Measurements from ENCODE around the gene SYNPO2.

SYNPO2 gene

GRCh38 chr4:118941799-118942198, 53.1 kb downstream of the SYNPO2 start:
- DNase-seq = peak; percentile 47
- Histone ChIP-seq H2BK120ac (ENCODE audit: low read depth, low read length) (peak overlapping the region; percentile 57), H3K23ac (ENCODE audit: low read length in 2 of 2) (no peak overlapping the region), H3K4me2 (ENCODE audit: low read length, poor library complexity, severe bottlenecking) (no peak overlapping the region), H4K8ac (ENCODE audit: low read length) (peak overlapping the region; percentile 59), H4K91ac (ENCODE audit: low read length) (no peak overlapping the region), H3K4ac (ENCODE audit: low read depth in 1 of 2, low read length in 2 of 2) (no peak overlapping the region), H2BK12ac (ENCODE audit: low read length in 2 of 2) (no peak overlapping the region), H3K4me3 (ENCODE audit: insufficient read depth in 1 of 2, low read depth in 1 of 2, low read length in 2 of 2) (peak overlapping the region in 1 of 2 experiments; percentile 18), H3K27me3 (ENCODE audit: control insufficient read depth in 1 of 2, insufficient read depth in 1 of 2, low read length in 2 of 2) (no peaks in the 10 kb centered on the region), H3K9ac (ENCODE audit: low read length) (no peak overlapping the region), H2BK15ac (ENCODE audit: low read depth, poor library complexity, severe bottlenecking) (no peak overlapping the region), H3K18ac (ENCODE audit: low read depth in 1 of 2, low read length in 2 of 2) (peak overlapping the region in 1 of 2 experiments; percentile 14), H3K36me3 (ENCODE audit: control insufficient read depth in 1 of 2, insufficient read depth in 2 of 2, low read depth in 1 of 2, low read length in 2 of 2) (no peaks in the 10 kb centered on the region), H3K14ac (ENCODE audit: low read length in 2 of 2) (no peak overlapping the region), H3K79me1 (replicated peaks; ENCODE audit: low read length, poor library complexity, severe bottlenecking) (no peaks in the 10 kb centered on the region), H2AK5ac (ENCODE audit: low read length, severe bottlenecking) (no peak overlapping the region), H2BK5ac (ENCODE audit: low read depth, low read length, poor library complexity, severe bottlenecking) (no peak overlapping the region), H3K9me3 (ENCODE audit: control insufficient read depth, low read length) (no peaks in the 10 kb centered on the region), H3K27ac (ENCODE audit: low read length, poor library complexity, severe bottlenecking) (no peak overlapping the region), H2AFZ (ENCODE audit: low read depth, low read length) (no peak overlapping the region), H3K4me1 (ENCODE audit: control insufficient read depth, insufficient read depth, low read depth, low read length) (peaks cover 2% of the 10 kb centered on the region)
- 68% methylated on average over 5 of the region's 6 CpGs for WGBS

- H3K79me1 ChIP-seq (replicated peaks; ENCODE audit: low read length, poor library complexity, severe bottlenecking) = no peaks in the 10 kb centered on the region
- H3K4me2 ChIP-seq (ENCODE audit: low read length, poor library complexity, severe bottlenecking) = no peak overlapping the region
- H2AFZ ChIP-seq (ENCODE audit: low read depth, low read length) = no peak overlapping the region
- H3K4ac ChIP-seq (ENCODE audit: low read depth in 1 of 2, low read length in 2 of 2) = no peak overlapping the region
- H2BK12ac ChIP-seq (ENCODE audit: low read length in 2 of 2) = no peak overlapping the region
- no peak overlapping the region for H3K9ac ChIP-seq (ENCODE audit: low read length)
- H2BK15ac ChIP-seq (ENCODE audit: low read depth, poor library complexity, severe bottlenecking) = no peak overlapping the region
- no peak overlapping the region for H3K14ac ChIP-seq (ENCODE audit: low read length in 2 of 2)
- H3K18ac ChIP-seq (ENCODE audit: low read depth in 1 of 2, low read length in 2 of 2) = peak overlapping the region in 1 of 2 experiments; percentile 48
- H2AK5ac ChIP-seq (ENCODE audit: low read length, severe bottlenecking) = no peak overlapping the region
- no peak overlapping the region for H3K23ac ChIP-seq (ENCODE audit: low read length in 2 of 2)
- H3K27me3 ChIP-seq (ENCODE audit: control insufficient read depth in 1 of 2, insufficient read depth in 1 of 2, low read length in 2 of 2) = no peaks in the 10 kb centered on the region
- H3K4me3 ChIP-seq (ENCODE audit: insufficient read depth in 1 of 2, low read depth in 1 of 2, low read length in 2 of 2) = no peak overlapping the region
- H3K9me3 ChIP-seq (ENCODE audit: control insufficient read depth, low read length) = no peaks in the 10 kb centered on the region
- no peak overlapping the region for H2BK120ac ChIP-seq (ENCODE audit: low read depth, low read length)
- peak; percentile 64 for DNase-seq
- WGBS = 100% methylated on average over 1 of the region's 1 CpG
- no peak overlapping the region for H4K8ac ChIP-seq (ENCODE audit: low read length)
- H4K91ac ChIP-seq (ENCODE audit: low read length) = no peak overlapping the region
- H3K36me3 ChIP-seq (ENCODE audit: control insufficient read depth in 1 of 2, insufficient read depth in 2 of 2, low read depth in 1 of 2, low read length in 2 of 2) = no peaks in the 10 kb centered on the region
- peaks cover 2% of the 10 kb centered on the region for H3K4me1 ChIP-seq (ENCODE audit: control insufficient read depth, insufficient read depth, low read depth, low read length)
- no peak overlapping the region for H2BK5ac ChIP-seq (ENCODE audit: low read depth, low read length, poor library complexity, severe bottlenecking)
- H3K27ac ChIP-seq (ENCODE audit: low read length, poor library complexity, severe bottlenecking) = no peak overlapping the region
These were observed 53.8 kb downstream of the SYNPO2 start for GRCh38 chr4:118942465-118942864.

- Histone ChIP-seq H4K91ac (ENCODE audit: low read length) (no peak overlapping the region), H3K9ac (ENCODE audit: low read length) (no peak overlapping the region), H3K79me1 (replicated peaks; ENCODE audit: low read length, poor library complexity, severe bottlenecking) (no peaks in the 10 kb centered on the region), H4K8ac (ENCODE audit: low read length) (no peak overlapping the region), H3K9me3 (ENCODE audit: control insufficient read depth, low read length) (no peaks in the 10 kb centered on the region), H3K4ac (ENCODE audit: low read depth in 1 of 2, low read length in 2 of 2) (no peak overlapping the region), H2BK5ac (ENCODE audit: low read depth, low read length, poor library complexity, severe bottlenecking) (no peak overlapping the region), H2AFZ (ENCODE audit: low read depth, low read length) (no peak overlapping the region), H3K23ac (ENCODE audit: low read length in 2 of 2) (no peak overlapping the region), H3K14ac (ENCODE audit: low read length in 2 of 2) (no peak overlapping the region), H2BK15ac (ENCODE audit: low read depth, poor library complexity, severe bottlenecking) (no peak overlapping the region), H3K4me2 (ENCODE audit: low read length, poor library complexity, severe bottlenecking) (no peak overlapping the region), H3K4me1 (ENCODE audit: control insufficient read depth, insufficient read depth, low read depth, low read length) (no peaks in the 10 kb centered on the region), H2AK5ac (ENCODE audit: low read length, severe bottlenecking) (no peak overlapping the region), H3K27ac (ENCODE audit: low read length, poor library complexity, severe bottlenecking) (no peak overlapping the region), H3K18ac (ENCODE audit: low read depth in 1 of 2, low read length in 2 of 2) (no peak overlapping the region), H2BK12ac (ENCODE audit: low read length in 2 of 2) (no peak overlapping the region), H3K27me3 (ENCODE audit: control insufficient read depth in 1 of 2, insufficient read depth in 1 of 2, low read length in 2 of 2) (no peaks in the 10 kb centered on the region), H3K4me3 (ENCODE audit: insufficient read depth in 1 of 2, low read depth in 1 of 2, low read length in 2 of 2) (no peak overlapping the region), H2BK120ac (ENCODE audit: low read depth, low read length) (no peak overlapping the region), H3K36me3 (ENCODE audit: control insufficient read depth in 1 of 2, insufficient read depth in 2 of 2, low read depth in 1 of 2, low read length in 2 of 2) (no peaks in the 10 kb centered on the region)
- 77% methylated on average over 2 of the region's 2 CpGs for WGBS
- DNase-seq = no peak
These were observed 58.4 kb downstream of the SYNPO2 start for GRCh38 chr4:118947095-118947494.

- 38% methylated on average over 1 of the region's 3 CpGs for WGBS
- H2AFZ ChIP-seq (ENCODE audit: low read depth, low read length) = no peak overlapping the region
These were observed 60.0 kb downstream of the SYNPO2 start for GRCh38 chr4:118948545-118949144.

More at GRCh38 chr4:118948545-118949144, 60.0 kb downstream of the SYNPO2 start:
- no peak overlapping the region for H3K4me3 ChIP-seq (ENCODE audit: insufficient read depth in 1 of 2, low read depth in 1 of 2, low read length in 2 of 2)
- H2AK5ac ChIP-seq (ENCODE audit: low read length, severe bottlenecking) = no peak overlapping the region
- no peak overlapping the region for H2BK5ac ChIP-seq (ENCODE audit: low read depth, low read length, poor library complexity, severe bottlenecking)
- no peaks in the 10 kb centered on the region for H3K36me3 ChIP-seq (ENCODE audit: control insufficient read depth in 1 of 2, insufficient read depth in 2 of 2, low read depth in 1 of 2, low read length in 2 of 2)
- H4K8ac ChIP-seq (ENCODE audit: low read length) = no peak overlapping the region
- H2BK12ac ChIP-seq (ENCODE audit: low read length in 2 of 2) = no peak overlapping the region
- H3K27ac ChIP-seq (ENCODE audit: low read length, poor library complexity, severe bottlenecking) = no peak overlapping the region
- no peak overlapping the region for H2BK15ac ChIP-seq (ENCODE audit: low read depth, poor library complexity, severe bottlenecking)
- no peak overlapping the region for H3K4me2 ChIP-seq (ENCODE audit: low read length, poor library complexity, severe bottlenecking)
- no peaks in the 10 kb centered on the region for H3K27me3 ChIP-seq (ENCODE audit: control insufficient read depth in 1 of 2, insufficient read depth in 1 of 2, low read length in 2 of 2)
- no peak overlapping the region for H3K4ac ChIP-seq (ENCODE audit: low read depth in 1 of 2, low read length in 2 of 2)
- no peak for DNase-seq
- no peak overlapping the region for H3K18ac ChIP-seq (ENCODE audit: low read depth in 1 of 2, low read length in 2 of 2)
- H3K9ac ChIP-seq (ENCODE audit: low read length) = no peak overlapping the region
- no peak overlapping the region for H4K91ac ChIP-seq (ENCODE audit: low read length)
- H3K14ac ChIP-seq (ENCODE audit: low read length in 2 of 2) = no peak overlapping the region
- no peaks in the 10 kb centered on the region for H3K9me3 ChIP-seq (ENCODE audit: control insufficient read depth, low read length)
- H3K4me1 ChIP-seq (ENCODE audit: control insufficient read depth, insufficient read depth, low read depth, low read length) = no peaks in the 10 kb centered on the region
- H2BK120ac ChIP-seq (ENCODE audit: low read depth, low read length) = no peak overlapping the region
- no peaks in the 10 kb centered on the region for H3K79me1 ChIP-seq (replicated peaks; ENCODE audit: low read length, poor library complexity, severe bottlenecking)
- H3K23ac ChIP-seq (ENCODE audit: low read length in 2 of 2) = no peak overlapping the region

All from mesenchymal stem cell (in vitro differentiated cells and primary cell).